Measurements from ENCODE around the gene BBS9. TPM values are rescaled to one million over a fixed set of nuclear protein-coding genes. Genes with fewer than 3 reads are reported as not detected.

The BBS9 gene
- total RNA-seq, 3 donors from 2014 or later: 8.2 to 23.5 (median 15.8) TPM

- H3K9me3 ChIP-seq: no peaks in the 10 kb centered on the region
- H3K4me1 ChIP-seq (ENCODE audit: low read depth): no peaks in the 10 kb centered on the region
- intact Hi-C loops (cut with DNase I, micrococcal nuclease): no loop called here
- DNase-seq (no peak), ATAC-seq (no peak)
- no peaks in the 10 kb centered on the region for H3K36me3 ChIP-seq (ENCODE audit: low read depth)
- no peak overlapping the region for H3K4me3 ChIP-seq
- TF ChIP-seq, protein P1, sequence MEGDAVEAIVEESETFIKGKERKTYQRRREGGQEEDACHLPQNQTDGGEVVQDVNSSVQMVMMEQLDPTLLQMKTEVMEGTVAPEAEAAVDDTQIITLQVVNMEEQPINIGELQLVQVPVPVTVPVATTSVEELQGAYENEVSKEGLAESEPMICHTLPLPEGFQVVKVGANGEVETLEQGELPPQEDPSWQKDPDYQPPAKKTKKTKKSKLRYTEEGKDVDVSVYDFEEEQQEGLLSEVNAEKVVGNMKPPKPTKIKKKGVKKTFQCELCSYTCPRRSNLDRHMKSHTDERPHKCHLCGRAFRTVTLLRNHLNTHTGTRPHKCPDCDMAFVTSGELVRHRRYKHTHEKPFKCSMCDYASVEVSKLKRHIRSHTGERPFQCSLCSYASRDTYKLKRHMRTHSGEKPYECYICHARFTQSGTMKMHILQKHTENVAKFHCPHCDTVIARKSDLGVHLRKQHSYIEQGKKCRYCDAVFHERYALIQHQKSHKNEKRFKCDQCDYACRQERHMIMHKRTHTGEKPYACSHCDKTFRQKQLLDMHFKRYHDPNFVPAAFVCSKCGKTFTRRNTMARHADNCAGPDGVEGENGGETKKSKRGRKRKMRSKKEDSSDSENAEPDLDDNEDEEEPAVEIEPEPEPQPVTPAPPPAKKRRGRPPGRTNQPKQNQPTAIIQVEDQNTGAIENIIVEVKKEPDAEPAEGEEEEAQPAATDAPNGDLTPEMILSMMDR (IDR thresholded peaks at IDR 0.05): no peak
Observed at GRCh38 chr7:33220231-33220630, 90.9 kb downstream of the BBS9 start.

GRCh38 chr7:33221390-33221789 is 92.0 kb downstream of the BBS9 start:
- H3K9me3 ChIP-seq: no peaks in the 10 kb centered on the region
- TF ChIP-seq, protein P1 (IDR thresholded peaks at IDR 0.05): no peak
- intact Hi-C loops (cut with DNase I, micrococcal nuclease): no loop called here
- H3K4me1 ChIP-seq (ENCODE audit: low read depth): no peaks in the 10 kb centered on the region
- H3K36me3 ChIP-seq (ENCODE audit: low read depth): no peaks in the 10 kb centered on the region
- ATAC-seq (no peak), DNase-seq (no peak)
- no peak overlapping the region for H3K4me3 ChIP-seq

- intact Hi-C loops (cut with DNase I, micrococcal nuclease): no loop called here
- no peaks in the 10 kb centered on the region for H3K36me3 ChIP-seq (ENCODE audit: low read depth)
- TF ChIP-seq, protein P1 (IDR thresholded peaks at IDR 0.05): no peak
- H3K4me1 ChIP-seq (ENCODE audit: low read depth): no peaks in the 10 kb centered on the region
- H3K4me3 ChIP-seq: no peak overlapping the region
- ATAC-seq (no peak), DNase-seq (no peak)
- H3K9me3 ChIP-seq: no peaks in the 10 kb centered on the region
Observed at GRCh38 chr7:33232632-33233145, 103.3 kb downstream of the BBS9 start.

- no peak for ATAC-seq
- Histone ChIP-seq H3K9me3 (no peaks in the 10 kb centered on the region), H3K4me1 (ENCODE audit: low read depth) (no peaks in the 10 kb centered on the region), H3K36me3 (ENCODE audit: low read depth) (no peaks in the 10 kb centered on the region), H3K4me3 (no peak overlapping the region)
- DNase-seq: no peak
- intact Hi-C loops (cut with DNase I, micrococcal nuclease): no loop called here
- TF ChIP-seq, protein P1 (IDR thresholded peaks at IDR 0.05): no peak
Observed at GRCh38 chr7:33233659-33234058, 104.3 kb downstream of the BBS9 start.

DNA sequence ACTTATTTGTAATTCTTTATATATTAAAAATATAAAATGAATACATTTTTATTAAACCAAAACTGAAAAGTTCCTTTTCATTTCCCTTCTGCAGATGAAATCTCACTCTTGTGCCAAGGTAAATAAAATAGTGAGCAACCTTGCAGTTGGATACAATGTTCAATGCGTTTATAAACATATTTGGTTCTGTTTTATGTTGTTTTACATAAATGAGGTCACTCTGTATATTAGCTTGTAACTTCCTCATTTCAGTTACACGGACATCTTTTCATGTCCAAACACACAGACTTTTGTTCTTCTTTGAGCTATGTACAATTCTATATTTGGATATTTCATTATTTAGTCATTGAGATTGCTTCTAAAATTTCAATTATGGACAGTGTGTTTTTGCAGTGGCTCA is 107.7 kb downstream of the BBS9 start:
- no peak overlapping the region for H3K4me3 ChIP-seq
- no peaks in the 10 kb centered on the region for H3K4me1 ChIP-seq (ENCODE audit: low read depth)
- TF ChIP-seq, protein P1 (IDR thresholded peaks at IDR 0.05): no peak
- ATAC-seq (no peak), DNase-seq (no peak)
- H3K9me3 ChIP-seq: no peaks in the 10 kb centered on the region
- H3K36me3 ChIP-seq (ENCODE audit: low read depth): no peaks in the 10 kb centered on the region
- intact Hi-C loops (cut with DNase I, micrococcal nuclease): no loop called here
